C4-2B (cell line): ENCODE measurements around the gene LIPJ.

Experiments
- CTCF ChIP-seq: fragments of 450-650 bp; conservative IDR thresholded peaks from 2 replicates; pipeline ENCODE4 v1.5.1; 2017; ENCODE audit warnings: mild to moderate bottlenecking
- ZFX ChIP-seq: fragments of 450-650 bp; IDR thresholded peaks from 2 replicates; pipeline ENCODE4 v1.6.1; 2017

DNA sequence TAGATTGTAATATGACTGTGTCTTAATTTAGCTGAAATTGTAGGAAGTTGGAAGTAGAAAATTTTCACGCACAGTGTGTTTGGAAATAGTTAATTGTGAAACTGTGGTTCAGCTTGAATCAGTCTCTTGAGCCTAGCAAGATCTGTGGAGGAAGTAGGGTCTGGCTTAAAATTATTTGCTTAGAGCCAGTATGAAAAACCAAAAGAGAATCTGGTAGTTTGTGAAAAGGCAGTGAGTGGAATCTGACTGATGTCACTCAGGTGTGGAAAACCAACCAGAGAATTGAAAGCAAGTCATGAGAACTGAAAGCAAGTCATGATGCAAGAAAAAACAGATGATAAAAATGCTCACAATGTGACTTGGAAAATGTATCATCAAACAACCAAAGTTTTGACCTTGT is 11.5 kb downstream of the LIPJ start:
- TF ChIP-seq CTCF, result no peak
- no peak for TF ChIP-seq ZFX
